DOHH2 (cell line): ENCODE data around the gene OASL.

ENCODE experiments used
- CTCF ChIP-seq: fragments of 200-600 bp; sonication (generic); IDR thresholded peaks from one replicate; pipeline ENCODE4 v1.5.1; 2014; ENCODE audit warnings: antibody characterized with exemption, mild to moderate bottlenecking, low read depth, low read length; ENCODE audit not compliant: poor library complexity, severe bottlenecking
- EZH2phosphoT487 ChIP-seq: fragments of 200-600 bp; sonication (generic); IDR thresholded peaks from 2 replicates; pipeline ENCODE4 v1.6.1; 2017; ENCODE audit warnings: borderline replicate concordance, mild to moderate bottlenecking, antibody characterized with exemption, low read length, moderate library complexity, mixed read lengths

GRCh38 chr12:120979862-120980696 lies 59.0 kb downstream of the OASL start:
- TF ChIP-seq CTCF (no peak), EZH2phosphoT487 (no peak)
